ENCODE results near the gene DUSP10. TPM values are rescaled to one million over a fixed set of nuclear protein-coding genes. Genes with fewer than 3 reads are reported as not detected.
A peak's percentile ranks its signal among the peaks of the same experiment; 100 is the strongest.

The DUSP10 gene
- total RNA-seq, 2 donors from 2014 or later = 7.8 to 9.3 TPM

- peaks cover 0 to 4% of the 10 kb centered on the region in 2 donors for H3K9me3 Mint-ChIP-seq
- DNase-seq (ENCODE audit: low spot score in 2 of 2) (no peak), ATAC-seq (no peak)
- H3K36me3 Mint-ChIP-seq = peaks cover 11 to 13% of the 10 kb centered on the region in 2 donors
- H3K27ac Mint-ChIP-seq = peak overlapping the region in 1 of 2 donors; percentile 9
These were observed 43.1 kb downstream of the DUSP10 start for GRCh38 chr1:221698579-221699349.

DNA sequence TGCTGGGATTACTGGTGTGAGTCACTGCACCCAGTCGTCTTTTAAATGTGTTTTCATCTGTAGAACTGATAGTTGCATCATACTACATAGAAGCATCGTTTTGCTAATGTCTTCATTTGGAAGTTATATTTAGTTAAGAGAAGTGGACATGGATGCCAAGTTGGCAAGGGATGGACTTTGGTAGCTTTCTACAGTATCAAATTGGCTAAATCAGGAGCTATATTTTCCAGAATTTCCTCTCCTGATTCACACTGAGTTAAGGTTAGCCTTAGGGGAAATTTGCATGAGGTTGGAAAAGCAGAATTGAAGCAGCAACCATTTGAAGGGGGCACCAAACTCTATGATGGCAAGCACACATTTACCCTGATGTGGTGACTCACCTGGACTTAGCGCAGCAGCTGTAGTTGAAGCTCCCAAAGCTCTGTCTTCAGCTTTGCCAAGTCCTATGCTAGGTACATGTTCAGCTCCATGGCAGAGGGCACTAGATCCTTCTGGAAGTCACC, 43.9 kb downstream of the DUSP10 start:
- Mint-ChIP-seq H3K27ac (peak overlapping the region in 1 of 2 donors; percentile 9), H3K36me3 (peaks cover 11 to 20% of the 10 kb centered on the region in 2 donors), H3K9me3 (peaks cover 0 to 4% of the 10 kb centered on the region in 2 donors)
- ATAC-seq = no peak
- no peak for DNase-seq (ENCODE audit: low spot score in 2 of 2)

GRCh38 chr1:221696718-221697461, 45.0 kb downstream of the DUSP10 start:
- Mint-ChIP-seq H3K9me3 (peaks cover 0 to 4% of the 10 kb centered on the region in 2 donors), H3K27ac (no peak overlapping the region), H3K36me3 (peaks cover 5 to 13% of the 10 kb centered on the region in 2 donors)
- no peak for ATAC-seq
- DNase-seq (ENCODE audit: low spot score in 2 of 2) = no peak

DNA sequence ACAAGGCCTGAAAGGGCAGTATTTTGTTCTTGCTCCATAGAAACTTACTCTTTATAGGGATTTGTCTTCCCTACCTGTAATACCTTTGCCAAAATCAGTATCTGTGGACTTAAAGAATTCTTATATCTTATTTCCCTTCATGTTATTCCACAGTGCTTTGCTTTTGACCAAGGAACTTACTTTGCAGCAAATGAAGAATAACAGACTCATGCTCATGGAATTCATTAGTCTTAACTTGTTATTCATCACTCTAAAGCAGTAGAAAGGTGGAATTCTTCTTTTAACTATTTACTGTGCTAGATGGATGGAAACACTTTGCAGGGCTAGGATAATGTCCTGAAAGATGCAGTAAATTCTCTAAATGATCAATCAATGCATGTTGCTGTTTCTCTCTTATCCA, 45.9 kb downstream of the DUSP10 start:
- no peak for ATAC-seq
- DNase-seq (ENCODE audit: low spot score in 2 of 2) = no peak
- Mint-ChIP-seq H3K36me3 (peaks cover 0 to 8% of the 10 kb centered on the region in 2 donors), H3K27ac (no peak overlapping the region), H3K9me3 (peaks cover 0 to 4% of the 10 kb centered on the region in 2 donors)

- peaks cover 0 to 8% of the 10 kb centered on the region in 2 donors for H3K36me3 Mint-ChIP-seq
- no peak overlapping the region for H3K27ac Mint-ChIP-seq
- H3K9me3 Mint-ChIP-seq = peaks cover 0 to 4% of the 10 kb centered on the region in 2 donors
These were observed 46.6 kb downstream of the DUSP10 start for GRCh38 chr1:221695301-221695700.

DNA sequence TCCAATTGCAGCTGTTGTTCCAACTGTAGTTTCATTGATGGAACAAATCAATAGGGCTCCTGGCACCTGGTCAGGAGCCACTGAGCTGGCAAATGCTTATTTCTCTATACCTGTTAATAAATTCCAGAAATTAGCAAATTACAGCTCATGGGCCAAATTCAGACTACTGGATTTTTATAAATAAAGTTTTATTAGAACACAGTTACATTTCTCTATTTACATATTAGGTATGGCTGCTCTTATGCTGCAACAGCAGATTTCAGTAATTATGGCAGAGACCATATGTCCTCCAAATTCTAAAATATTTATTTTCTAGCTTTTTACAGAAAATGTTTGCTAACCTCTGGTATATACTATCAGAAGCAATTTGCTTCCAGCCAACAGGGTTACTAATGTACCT, 47.8 kb downstream of the DUSP10 start:
- ATAC-seq = no peak
- no peak overlapping the region for H3K27ac Mint-ChIP-seq
- H3K36me3 Mint-ChIP-seq = peaks cover 0 to 8% of the 10 kb centered on the region in 2 donors
- peaks cover 0 to 4% of the 10 kb centered on the region in 2 donors for H3K9me3 Mint-ChIP-seq
- no peak for DNase-seq (ENCODE audit: low spot score in 2 of 2)

More at GRCh38 chr1:221695301-221695700, 46.6 kb downstream of the DUSP10 start:
- DNase-seq (ENCODE audit: low spot score in 2 of 2) (no peak), ATAC-seq (no peak)

- ATAC-seq = no peak
- no peak for DNase-seq (ENCODE audit: low spot score in 2 of 2)
- H3K36me3 Mint-ChIP-seq = peaks cover 0 to 8% of the 10 kb centered on the region in 2 donors
- no peaks in the 10 kb centered on the region for H3K9me3 Mint-ChIP-seq
- no peak overlapping the region for H3K27ac Mint-ChIP-seq
These were observed 48.8 kb downstream of the DUSP10 start for GRCh38 chr1:221693087-221693486.

- ATAC-seq = peak in 1 of 2 donors; percentile 62
- no peaks in the 10 kb centered on the region for H3K9me3 Mint-ChIP-seq
- H3K36me3 Mint-ChIP-seq = peaks cover 0 to 8% of the 10 kb centered on the region in 2 donors
- no peak overlapping the region for H3K27ac Mint-ChIP-seq
- no peak for DNase-seq (ENCODE audit: low spot score in 2 of 2)
These were observed 49.2 kb downstream of the DUSP10 start for GRCh38 chr1:221692643-221693042.

- DNase-seq (ENCODE audit: low spot score in 2 of 2) (no peak), ATAC-seq (no peak)
- Mint-ChIP-seq H3K27ac (peak overlapping the region in 1 of 2 donors; percentile 79), H3K9me3 (no peaks in the 10 kb centered on the region), H3K36me3 (peaks cover 0 to 8% of the 10 kb centered on the region in 2 donors)
These were observed 50.6 kb downstream of the DUSP10 start for GRCh38 chr1:221691261-221691660.

GRCh38 chr1:221690858-221691257, 51.0 kb downstream of the DUSP10 start:
- peaks cover 0 to 8% of the 10 kb centered on the region in 2 donors for H3K36me3 Mint-ChIP-seq
- no peaks in the 10 kb centered on the region for H3K9me3 Mint-ChIP-seq
- DNase-seq (ENCODE audit: low spot score in 2 of 2) = no peak
- ATAC-seq = no peak
- H3K27ac Mint-ChIP-seq = no peak overlapping the region

DNA sequence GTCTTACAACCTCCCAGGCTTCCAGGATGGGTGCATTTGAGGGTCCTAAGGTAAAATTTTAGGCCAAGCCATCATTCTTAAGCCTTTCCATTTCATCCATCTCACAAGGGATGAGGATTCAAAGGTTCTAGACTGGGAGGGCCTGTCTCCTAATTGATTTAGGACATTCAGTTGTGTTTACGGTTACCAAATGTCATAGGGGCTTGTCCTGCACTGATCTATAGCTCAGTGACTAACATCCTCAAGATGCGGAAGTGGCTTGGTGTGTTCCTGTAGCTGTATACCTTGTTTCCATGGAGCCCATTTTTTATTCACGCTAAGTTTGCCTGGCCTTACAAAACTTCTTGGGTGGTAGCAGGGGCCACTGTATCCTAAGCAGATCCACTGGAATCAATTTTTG, 52.8 kb downstream of the DUSP10 start:
- peak overlapping the region; percentile 28 to 50 for H3K27ac Mint-ChIP-seq
- ATAC-seq (peak; percentile 73 to 76), DNase-seq (ENCODE audit: low spot score in 2 of 2) (no peak)
- H3K9me3 Mint-ChIP-seq = no peaks in the 10 kb centered on the region
- peaks cover 0 to 8% of the 10 kb centered on the region in 2 donors for H3K36me3 Mint-ChIP-seq

DNA sequence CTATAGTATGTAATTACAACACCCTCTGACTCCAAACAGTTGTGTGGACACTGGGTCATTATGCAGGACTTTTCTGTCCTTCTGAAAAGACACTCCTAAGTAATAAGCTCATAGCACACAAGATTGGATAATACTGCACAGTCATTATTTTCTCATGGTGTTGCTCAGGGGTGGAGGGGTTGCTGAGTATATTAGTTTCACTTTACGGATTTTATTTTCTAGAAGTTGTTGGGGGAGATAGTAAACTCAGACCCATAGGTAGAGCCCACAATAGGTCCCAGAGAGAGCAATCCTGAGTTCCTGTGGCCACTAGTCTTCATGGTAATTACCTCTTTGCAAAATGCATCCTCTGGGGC, 53.4 kb downstream of the DUSP10 start:
- Mint-ChIP-seq H3K36me3 (peaks cover 0 to 4% of the 10 kb centered on the region in 2 donors), H3K27ac (peak overlapping the region in 1 of 2 donors; percentile 28), H3K9me3 (no peaks in the 10 kb centered on the region)
- ATAC-seq (peak in 1 of 2 donors; percentile 14), DNase-seq (ENCODE audit: low spot score in 2 of 2) (no peak)

DNA sequence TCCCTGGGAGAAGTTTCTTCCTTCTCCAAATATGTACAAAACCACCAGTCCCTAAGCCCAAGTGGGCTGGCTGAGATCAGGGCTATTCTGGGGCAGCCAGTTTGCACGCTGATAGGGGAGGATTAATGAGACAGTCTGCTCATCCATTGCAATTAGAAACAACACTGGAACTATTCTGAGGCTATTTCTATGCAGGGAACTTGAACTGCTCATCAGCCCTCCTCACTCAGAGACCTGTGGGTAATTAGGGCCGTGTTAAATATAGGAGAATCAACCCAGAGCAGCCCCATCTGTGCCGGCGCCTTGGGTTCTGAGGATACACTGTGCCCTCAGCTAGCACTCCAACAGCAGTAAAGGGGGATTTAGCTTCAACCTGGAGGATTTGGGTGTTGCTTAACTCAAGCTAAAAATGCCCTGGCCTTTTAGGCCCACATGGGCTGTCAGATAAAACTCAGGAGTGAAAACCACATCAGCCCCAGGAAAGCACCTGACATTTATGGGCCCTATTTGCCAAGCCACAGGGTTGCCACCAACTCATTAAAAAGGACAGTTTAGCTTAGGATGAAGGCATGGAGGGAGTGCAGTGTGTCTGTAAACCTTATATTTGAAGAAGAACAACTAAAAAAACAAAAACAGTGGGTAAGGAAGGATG, 53.9 kb downstream of the DUSP10 start:
- Mint-ChIP-seq H3K36me3 (no peaks in the 10 kb centered on the region), H3K9me3 (no peaks in the 10 kb centered on the region), H3K27ac (peak overlapping the region in 1 of 2 donors; percentile 28)
- DNase-seq (ENCODE audit: low spot score in 2 of 2) (no peak), ATAC-seq (peak in 1 of 2 donors; percentile 49)

DNA sequence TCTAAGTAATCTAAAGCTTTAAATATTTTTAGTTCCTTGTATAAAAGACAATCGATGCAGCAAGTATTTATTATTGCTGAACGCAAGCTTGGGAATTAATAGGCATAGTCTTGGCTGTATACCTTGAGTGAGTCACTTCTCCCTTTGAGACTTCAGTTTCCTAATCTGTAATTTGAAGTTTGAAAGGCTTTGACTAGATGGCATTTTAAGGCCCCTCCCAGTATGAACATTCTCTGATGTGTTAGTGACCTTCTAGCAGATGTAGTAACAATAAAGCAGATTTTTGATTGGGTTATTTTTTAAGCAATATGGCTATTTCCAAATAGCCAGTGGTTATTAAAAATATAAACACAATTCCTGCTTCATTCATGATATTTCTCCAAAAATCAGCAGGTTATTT, 58.2 kb downstream of the DUSP10 start:
- Mint-ChIP-seq H3K27ac (no peak overlapping the region), H3K9me3 (peaks cover 9 to 12% of the 10 kb centered on the region in 2 donors), H3K36me3 (peaks cover 8 to 9% of the 10 kb centered on the region in 2 donors)
- ATAC-seq = no peak
- DNase-seq (ENCODE audit: low spot score in 2 of 2) = no peak

GRCh38 chr1:221680085-221680484, 61.8 kb downstream of the DUSP10 start:
- no peak for DNase-seq (ENCODE audit: low spot score in 2 of 2)
- H3K36me3 Mint-ChIP-seq = peaks cover 8 to 9% of the 10 kb centered on the region in 2 donors
- no peak overlapping the region for H3K27ac Mint-ChIP-seq
- peaks cover 9 to 15% of the 10 kb centered on the region in 2 donors for H3K9me3 Mint-ChIP-seq
- no peak for ATAC-seq

DNA sequence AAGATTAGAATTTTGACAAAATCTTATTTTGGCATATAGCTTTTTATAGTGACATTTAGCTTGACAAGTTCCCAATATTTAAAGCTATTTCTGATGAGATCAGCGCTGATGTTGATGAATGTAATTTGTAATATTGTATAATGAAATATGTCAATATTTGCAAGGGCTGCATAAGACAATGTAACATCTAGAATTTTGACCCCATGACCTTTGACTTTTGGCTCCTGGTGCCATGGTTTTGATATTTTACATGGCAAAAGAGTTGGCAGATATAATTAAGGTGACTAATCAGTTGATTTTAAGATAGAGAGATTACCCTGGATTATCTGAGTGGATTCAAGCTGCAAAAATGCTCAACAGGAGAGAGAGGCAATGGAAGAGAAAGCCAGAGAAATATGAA, 63.9 kb downstream of the DUSP10 start:
- Mint-ChIP-seq H3K27ac (no peak overlapping the region), H3K9me3 (peaks cover 9 to 15% of the 10 kb centered on the region in 2 donors), H3K36me3 (peaks cover 8 to 9% of the 10 kb centered on the region in 2 donors)
- DNase-seq (ENCODE audit: low spot score in 2 of 2) (no peak), ATAC-seq (no peak)
